PFSK-1 (cell line): ENCODE data around the gene FBXL14.
A peak's percentile ranks its signal among the peaks of the same experiment; 100 is the strongest.

ENCODE experiments used
- POLR2AphosphoS5 ChIP-seq: IDR thresholded peaks from 2 replicates; pipeline ENCODE4 v1.6.1; 2012; ENCODE audit warnings: low read depth, mild to moderate bottlenecking, control low read depth, low read length, moderate library complexity
- SIN3A ChIP-seq: IDR thresholded peaks from 2 replicates; pipeline ENCODE4 v1.6.1; 2012; ENCODE audit warnings: mild to moderate bottlenecking, low read length, moderate library complexity, borderline replicate concordance; ENCODE audit not compliant: insufficient read depth
- TAF1 ChIP-seq: IDR thresholded peaks from 2 replicates; pipeline ENCODE4 v1.6.1; 2012; ENCODE audit warnings: low read length, control low read depth, borderline replicate concordance; ENCODE audit not compliant: insufficient read depth
- TF ChIP-seq, protein P1 (sequence below), 2 experiments: IDR thresholded peaks; 2 replicates each; pipeline versions ENCODE4 v1.6.1 to v1.8.0; 2011 to 2012; ENCODE audit warnings: low read depth in 2 of 2, low read length in 2 of 2, control low read depth in 1 of 2, inconsistent platforms in 1 of 2, mild to moderate bottlenecking in 1 of 2, moderate library complexity in 1 of 2; ENCODE audit not compliant: insufficient read depth in 1 of 2

GRCh38 chr12:1587927-1588574 is 6.3 kb downstream of the FBXL14 start:
- TF ChIP-seq POLR2AphosphoS5 (0 out of 2 replicates have a peak, but pooled peaks have one; percentile 5), TAF1 (no peak), SIN3A (no peak)
- TF ChIP-seq, protein P1, sequence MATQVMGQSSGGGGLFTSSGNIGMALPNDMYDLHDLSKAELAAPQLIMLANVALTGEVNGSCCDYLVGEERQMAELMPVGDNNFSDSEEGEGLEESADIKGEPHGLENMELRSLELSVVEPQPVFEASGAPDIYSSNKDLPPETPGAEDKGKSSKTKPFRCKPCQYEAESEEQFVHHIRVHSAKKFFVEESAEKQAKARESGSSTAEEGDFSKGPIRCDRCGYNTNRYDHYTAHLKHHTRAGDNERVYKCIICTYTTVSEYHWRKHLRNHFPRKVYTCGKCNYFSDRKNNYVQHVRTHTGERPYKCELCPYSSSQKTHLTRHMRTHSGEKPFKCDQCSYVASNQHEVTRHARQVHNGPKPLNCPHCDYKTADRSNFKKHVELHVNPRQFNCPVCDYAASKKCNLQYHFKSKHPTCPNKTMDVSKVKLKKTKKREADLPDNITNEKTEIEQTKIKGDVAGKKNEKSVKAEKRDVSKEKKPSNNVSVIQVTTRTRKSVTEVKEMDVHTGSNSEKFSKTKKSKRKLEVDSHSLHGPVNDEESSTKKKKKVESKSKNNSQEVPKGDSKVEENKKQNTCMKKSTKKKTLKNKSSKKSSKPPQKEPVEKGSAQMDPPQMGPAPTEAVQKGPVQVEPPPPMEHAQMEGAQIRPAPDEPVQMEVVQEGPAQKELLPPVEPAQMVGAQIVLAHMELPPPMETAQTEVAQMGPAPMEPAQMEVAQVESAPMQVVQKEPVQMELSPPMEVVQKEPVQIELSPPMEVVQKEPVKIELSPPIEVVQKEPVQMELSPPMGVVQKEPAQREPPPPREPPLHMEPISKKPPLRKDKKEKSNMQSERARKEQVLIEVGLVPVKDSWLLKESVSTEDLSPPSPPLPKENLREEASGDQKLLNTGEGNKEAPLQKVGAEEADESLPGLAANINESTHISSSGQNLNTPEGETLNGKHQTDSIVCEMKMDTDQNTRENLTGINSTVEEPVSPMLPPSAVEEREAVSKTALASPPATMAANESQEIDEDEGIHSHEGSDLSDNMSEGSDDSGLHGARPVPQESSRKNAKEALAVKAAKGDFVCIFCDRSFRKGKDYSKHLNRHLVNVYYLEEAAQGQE (IDR thresholded peaks at IDR 0.05; ENCODE audit: insufficient read depth in 1 of 2, low read depth in 2 of 2, low read length in 2 of 2), result no peak
